Glutamatergic neuron (in vitro differentiated cells): Measurements from ENCODE around the gene IMMT. TPM values are rescaled to one million over a fixed set of nuclear protein-coding genes. Genes with fewer than 3 reads are reported as not detected.

ENCODE experiments used
- DNase-seq: peaks from one replicate; pipeline ENCODE4 v3.0.0; 2022
- H3K27ac Mint-ChIP-seq: one replicate; pipeline ENCODE4 v1.8.0; 2020; ENCODE audit warnings: mild to moderate bottlenecking, mixed read lengths, inconsistent platforms; ENCODE audit not compliant: unreplicated experiment
- H3K27me3 Mint-ChIP-seq: one replicate; pipeline ENCODE4 v1.8.0; 2020; ENCODE audit warnings: mild to moderate bottlenecking, moderate library complexity, mixed read lengths, inconsistent platforms; ENCODE audit not compliant: unreplicated experiment
- H3K36me3 Mint-ChIP-seq: one replicate; pipeline ENCODE4 v1.8.0; 2020; ENCODE audit warnings: mild to moderate bottlenecking, mixed read lengths, inconsistent platforms; ENCODE audit not compliant: unreplicated experiment
- H3K4me1 Mint-ChIP-seq: one replicate; pipeline ENCODE4 v1.8.0; 2020; ENCODE audit warnings: mild to moderate bottlenecking, low read depth, mixed read lengths, inconsistent platforms; ENCODE audit not compliant: unreplicated experiment
- H3K4me3 Mint-ChIP-seq: one replicate; pipeline ENCODE4 v1.8.0; 2020; ENCODE audit warnings: mild to moderate bottlenecking, mixed read lengths, inconsistent platforms; ENCODE audit not compliant: unreplicated experiment
- H3K9me3 Mint-ChIP-seq: one replicate; pipeline ENCODE4 v1.8.0; 2020; ENCODE audit warnings: mild to moderate bottlenecking, moderate library complexity, mixed read lengths, inconsistent platforms; ENCODE audit not compliant: unreplicated experiment
- total RNA-seq: library from RNA; stranded (reverse); fragmentation: NEBNext Ultra II Directional; extraction: Animal tissue kit (Norgen Biotek cat#: 25700); gene quantifications from one replicate; pipeline ENCODE4 v1.2.1, GENCODE V29; 2021; ENCODE audit not compliant: unreplicated experiment
- TF ChIP-seq, protein P1 (sequence below): fragments of 200-600 bp; sonication (generic); IDR thresholded peaks from one replicate; pipeline ENCODE4 v1.5.0; 2021; ENCODE audit not compliant: partially characterized antibody, unreplicated experiment

The IMMT gene
- total RNA-seq, 1 donor from 2014 or later, result 124 TPM

DNA sequence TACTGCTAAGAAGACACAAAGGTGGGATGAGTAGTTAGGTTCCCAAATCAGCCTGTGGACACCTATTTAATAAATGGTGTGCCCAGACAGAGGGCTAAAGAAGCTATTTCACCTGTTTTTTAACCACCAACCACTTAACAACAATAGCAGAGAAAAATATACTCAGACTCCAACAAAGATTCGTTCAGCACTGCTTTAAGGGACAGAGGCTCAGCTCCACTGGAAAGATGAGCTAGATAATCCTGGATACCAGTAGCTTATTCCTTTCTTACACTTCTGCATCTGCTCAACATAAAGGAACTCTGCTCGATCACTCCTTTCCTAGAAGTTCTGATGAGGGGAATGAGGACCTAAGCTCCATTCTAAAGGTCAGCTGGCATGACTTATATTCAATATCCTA, 44.8 kb downstream of the IMMT start:
- H3K4me3 Mint-ChIP-seq, result no peak overlapping the region
- peaks cover 6% of the 10 kb centered on the region for H3K4me1 Mint-ChIP-seq
- H3K27me3 Mint-ChIP-seq, result peaks cover 1% of the 10 kb centered on the region
- peak overlapping the region; percentile 65 for H3K27ac Mint-ChIP-seq
- H3K36me3 Mint-ChIP-seq, result no peaks in the 10 kb centered on the region
- TF ChIP-seq, protein P1, sequence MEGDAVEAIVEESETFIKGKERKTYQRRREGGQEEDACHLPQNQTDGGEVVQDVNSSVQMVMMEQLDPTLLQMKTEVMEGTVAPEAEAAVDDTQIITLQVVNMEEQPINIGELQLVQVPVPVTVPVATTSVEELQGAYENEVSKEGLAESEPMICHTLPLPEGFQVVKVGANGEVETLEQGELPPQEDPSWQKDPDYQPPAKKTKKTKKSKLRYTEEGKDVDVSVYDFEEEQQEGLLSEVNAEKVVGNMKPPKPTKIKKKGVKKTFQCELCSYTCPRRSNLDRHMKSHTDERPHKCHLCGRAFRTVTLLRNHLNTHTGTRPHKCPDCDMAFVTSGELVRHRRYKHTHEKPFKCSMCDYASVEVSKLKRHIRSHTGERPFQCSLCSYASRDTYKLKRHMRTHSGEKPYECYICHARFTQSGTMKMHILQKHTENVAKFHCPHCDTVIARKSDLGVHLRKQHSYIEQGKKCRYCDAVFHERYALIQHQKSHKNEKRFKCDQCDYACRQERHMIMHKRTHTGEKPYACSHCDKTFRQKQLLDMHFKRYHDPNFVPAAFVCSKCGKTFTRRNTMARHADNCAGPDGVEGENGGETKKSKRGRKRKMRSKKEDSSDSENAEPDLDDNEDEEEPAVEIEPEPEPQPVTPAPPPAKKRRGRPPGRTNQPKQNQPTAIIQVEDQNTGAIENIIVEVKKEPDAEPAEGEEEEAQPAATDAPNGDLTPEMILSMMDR, result no peak
- no peaks in the 10 kb centered on the region for H3K9me3 Mint-ChIP-seq
- no peak for DNase-seq

- peaks cover 4% of the 10 kb centered on the region for H3K36me3 Mint-ChIP-seq
- no peak overlapping the region for H3K4me3 Mint-ChIP-seq
- TF ChIP-seq, protein P1, result no peak
- H3K9me3 Mint-ChIP-seq, result no peaks in the 10 kb centered on the region
- no peak for DNase-seq
- peaks cover 6% of the 10 kb centered on the region for H3K4me1 Mint-ChIP-seq
- no peak overlapping the region for H3K27ac Mint-ChIP-seq
- H3K27me3 Mint-ChIP-seq, result peaks cover 3% of the 10 kb centered on the region
Observed at GRCh38 chr2:86147793-86148192, 47.5 kb downstream of the IMMT start.

- no peak for DNase-seq
- Mint-ChIP-seq H3K4me3 (no peak overlapping the region), H3K27me3 (peaks cover 1% of the 10 kb centered on the region), H3K4me1 (no peaks in the 10 kb centered on the region), H3K27ac (no peak overlapping the region), H3K36me3 (peaks cover 4% of the 10 kb centered on the region), H3K9me3 (no peaks in the 10 kb centered on the region)
- TF ChIP-seq, protein P1, result no peak
Observed at GRCh38 chr2:86143926-86144685, 51.2 kb downstream of the IMMT start.

DNA sequence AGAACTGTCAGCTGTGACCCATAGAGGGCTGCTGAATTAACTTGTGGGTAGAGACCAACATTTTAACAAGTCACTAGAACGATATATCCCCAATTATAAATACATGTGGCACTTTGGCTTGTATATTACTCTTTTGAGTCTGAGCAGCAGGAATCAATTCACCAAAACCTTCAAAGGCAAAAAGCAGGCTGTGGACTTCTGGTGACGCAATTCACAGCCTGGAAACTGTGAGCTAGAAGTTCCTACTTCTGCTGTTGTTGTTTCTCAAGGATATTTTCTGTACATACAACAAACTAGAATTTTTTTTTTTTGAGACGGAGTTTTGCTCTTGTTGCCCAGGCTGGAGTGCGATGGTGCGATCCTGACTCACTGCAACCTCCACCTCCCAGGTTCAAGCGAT, 52.0 kb downstream of the IMMT start:
- Mint-ChIP-seq H3K4me3 (no peak overlapping the region), H3K36me3 (peaks cover 4% of the 10 kb centered on the region), H3K27ac (no peak overlapping the region), H3K4me1 (no peaks in the 10 kb centered on the region), H3K9me3 (no peaks in the 10 kb centered on the region), H3K27me3 (peaks cover 1% of the 10 kb centered on the region)
- TF ChIP-seq, protein P1, result no peak
- DNase-seq, result no peak

- peaks cover 1% of the 10 kb centered on the region for H3K27me3 Mint-ChIP-seq
- H3K9me3 Mint-ChIP-seq, result no peaks in the 10 kb centered on the region
- H3K36me3 Mint-ChIP-seq, result peaks cover 4% of the 10 kb centered on the region
- no peaks in the 10 kb centered on the region for H3K4me1 Mint-ChIP-seq
- no peak for DNase-seq
- H3K4me3 Mint-ChIP-seq, result no peak overlapping the region
- TF ChIP-seq, protein P1, result no peak
- no peak overlapping the region for H3K27ac Mint-ChIP-seq
Observed at GRCh38 chr2:86142436-86143257, 52.6 kb downstream of the IMMT start.
